OCI-LY7 (cell line): ENCODE results near the gene ZNF177. TPM values are rescaled to one million over a fixed set of nuclear protein-coding genes. Genes with fewer than 3 reads are reported as not detected.

Experiments
- total RNA-seq, 2 experiments: library from RNA; depleted of rRNA in 1 of 2; stranded (reverse); fragments of >200 nt in 1 of 2; shearing (Covaris generic) in 1 of 2; gene quantifications; 2 replicates each; pipeline ENCODE4 v1.2.3, GENCODE V29; 2014 to 2022

ZNF177 gene
- total RNA-seq, 2 experiments from 2014 or later: 2.4 to 2.8 TPM

Other genes with a start within 250 kb of the ZNF177 start
- gene OR7G1, start 247.2 kb upstream of the ZNF177 start, total RNA-seq (2014; rRNA removed; shearing (Covaris generic)): not detected in 2 replicates
- gene OR7G1, start 247.2 kb upstream of the ZNF177 start, total RNA-seq (2022): not detected in 2 replicates
- not detected in 2 replicates for gene OR7G3, start 236.1 kb upstream of the ZNF177 start, total RNA-seq (2014; rRNA removed; shearing (Covaris generic))
- not detected in 2 replicates for gene OR7G3, start 236.1 kb upstream of the ZNF177 start, total RNA-seq (2022)
- gene ZNF317, start 222.6 kb upstream of the ZNF177 start, total RNA-seq (2014; rRNA removed; shearing (Covaris generic)): 19.9 and 26.5 TPM in 2 replicates
- gene ZNF317, start 222.6 kb upstream of the ZNF177 start, total RNA-seq (2022): 37.4 and 40.2 TPM in 2 replicates
- not detected in 2 replicates for gene OR7D2, start 184.0 kb upstream of the ZNF177 start, total RNA-seq (2014; rRNA removed; shearing (Covaris generic))
- gene OR7D2, start 184.0 kb upstream of the ZNF177 start, total RNA-seq (2022): not detected in 2 replicates
- gene OR7D4, start 143.4 kb upstream of the ZNF177 start, total RNA-seq (2014; rRNA removed; shearing (Covaris generic)): not detected in 2 replicates
- gene OR7D4, start 143.4 kb upstream of the ZNF177 start, total RNA-seq (2022): not detected in 2 replicates
- gene OR7E24, start 112.1 kb upstream of the ZNF177 start, total RNA-seq (2014; rRNA removed; shearing (Covaris generic)): not detected in 2 replicates
- not detected in 2 replicates for gene OR7E24, start 112.1 kb upstream of the ZNF177 start, total RNA-seq (2022)
- gene ZNF699, start 53.2 kb upstream of the ZNF177 start, total RNA-seq (2014; rRNA removed; shearing (Covaris generic)): 8.2 and 9.7 TPM in 2 replicates
- 7.8 and 9.0 TPM in 2 replicates for gene ZNF699, start 53.2 kb upstream of the ZNF177 start, total RNA-seq (2022)
- 9.0 and 16.8 TPM in 2 replicates for gene ZNF559, start 38.8 kb upstream of the ZNF177 start, total RNA-seq (2014; rRNA removed; shearing (Covaris generic))
- gene ZNF559, start 38.8 kb upstream of the ZNF177 start, total RNA-seq (2022): 18.6 and 22.3 TPM in 2 replicates
- gene ZNF266, start 72.6 kb downstream of the ZNF177 start, total RNA-seq (2014; rRNA removed; shearing (Covaris generic)): 22.1 and 28.2 TPM in 2 replicates
- gene ZNF266, start 72.6 kb downstream of the ZNF177 start, total RNA-seq (2022): 37.4 and 39.0 TPM in 2 replicates
- gene ZNF560, start 135.6 kb downstream of the ZNF177 start, total RNA-seq (2014; rRNA removed; shearing (Covaris generic)): not detected in 2 replicates
- gene ZNF560, start 135.6 kb downstream of the ZNF177 start, total RNA-seq (2022): not detected in 2 replicates
- gene ZNF426, start 175.6 kb downstream of the ZNF177 start, total RNA-seq (2014; rRNA removed; shearing (Covaris generic)): 7.0 and 8.5 TPM in 2 replicates
- 8.0 and 8.9 TPM in 2 replicates for gene ZNF426, start 175.6 kb downstream of the ZNF177 start, total RNA-seq (2022)
- gene ZNF121, start 221.5 kb downstream of the ZNF177 start, total RNA-seq (2014; rRNA removed; shearing (Covaris generic)): 55.3 and 74.4 TPM in 2 replicates
- 50.5 and 57.9 TPM in 2 replicates for gene ZNF121, start 221.5 kb downstream of the ZNF177 start, total RNA-seq (2022)